NOMO-1 treated with DMSO at 0.1 percent for 48 hours (cell line): ENCODE data around the gene MPO.

Source experiments
- DNase-seq: peaks from one replicate; lab custom pipeline; 2025; ENCODE audit not compliant: unreplicated experiment; lab: John Stamatoyannopoulos, UW

MPO gene

DNA sequence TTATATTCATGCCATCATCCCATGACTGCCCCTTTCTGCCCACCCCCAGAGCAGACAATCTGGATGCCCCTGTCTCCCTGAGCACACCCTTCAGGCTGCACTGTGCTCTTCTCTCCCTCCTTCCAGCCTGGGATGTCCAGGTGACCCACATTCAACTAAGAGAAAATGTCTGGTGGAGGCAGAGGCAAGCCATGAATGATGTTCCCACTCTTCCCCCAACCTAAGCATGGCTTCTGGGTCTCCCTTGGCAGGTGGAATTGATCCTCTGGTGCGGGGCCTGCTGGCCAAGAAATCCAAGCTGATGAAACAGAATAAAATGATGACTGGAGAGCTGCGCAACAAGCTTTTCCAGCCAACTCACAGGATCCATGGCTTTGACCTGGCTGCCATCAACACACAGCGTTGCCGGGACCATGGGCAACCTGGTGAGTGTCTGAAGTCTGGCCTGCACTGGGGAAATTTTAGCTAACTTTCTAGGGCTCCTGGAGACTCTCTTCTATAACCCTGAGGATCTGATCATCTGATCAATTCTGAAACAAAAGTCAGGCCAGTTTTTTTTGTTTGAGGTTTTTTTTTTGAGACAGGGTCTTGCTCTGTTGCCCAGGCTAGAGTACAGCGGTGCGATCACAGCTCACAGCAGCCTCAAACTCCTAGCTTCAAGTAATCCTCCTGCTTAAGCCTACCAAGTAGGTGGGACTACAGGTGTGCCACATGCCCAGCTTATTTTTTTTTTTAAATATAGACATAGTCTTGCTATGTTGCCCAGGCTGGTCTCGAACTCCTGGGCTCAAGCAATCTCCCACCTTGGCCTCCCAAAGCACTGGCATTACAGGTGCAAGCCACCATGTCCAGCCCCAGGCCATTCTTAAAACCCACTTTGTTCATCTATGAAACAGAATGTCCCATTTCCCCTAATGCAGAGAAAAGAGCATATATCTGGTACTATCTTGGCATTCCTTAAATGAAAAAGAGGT lies 14.5 kb downstream of the MPO start:
- no peak for DNase-seq

DNA sequence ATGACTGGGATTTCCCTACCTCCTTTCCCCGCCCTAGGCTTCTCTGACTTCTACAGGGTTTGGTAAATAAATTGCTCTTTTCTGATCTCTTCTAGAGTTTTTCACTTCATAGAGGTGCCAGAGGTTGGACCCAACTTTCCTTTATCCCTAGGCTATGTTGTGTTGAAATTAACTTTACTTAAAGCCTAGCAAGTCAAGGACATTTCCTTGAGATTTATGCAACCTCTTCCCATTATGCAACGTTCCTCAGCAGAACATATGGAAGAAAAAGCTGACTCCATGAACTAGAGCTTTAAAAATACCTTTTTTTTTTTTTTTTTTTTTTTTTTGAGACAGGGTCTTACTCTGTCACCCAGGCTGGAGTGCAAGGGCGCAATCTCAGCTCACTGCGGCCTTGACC lies 15.5 kb downstream of the MPO start:
- no peak for DNase-seq

GRCh38 chr17:58264407-58265103 lies 16.2 kb downstream of the MPO start:
- DNase-seq: no peak

- no peak for DNase-seq
These were observed 17.0 kb downstream of the MPO start for GRCh38 chr17:58263773-58264172.

GRCh38 chr17:58262149-58262548 lies 18.6 kb downstream of the MPO start:
- no peak for DNase-seq

- DNase-seq: no peak
These were observed 25.9 kb downstream of the MPO start for GRCh38 chr17:58254803-58255202.

- DNase-seq: no peak
These were observed 27.7 kb downstream of the MPO start for GRCh38 chr17:58253082-58253481.

DNA sequence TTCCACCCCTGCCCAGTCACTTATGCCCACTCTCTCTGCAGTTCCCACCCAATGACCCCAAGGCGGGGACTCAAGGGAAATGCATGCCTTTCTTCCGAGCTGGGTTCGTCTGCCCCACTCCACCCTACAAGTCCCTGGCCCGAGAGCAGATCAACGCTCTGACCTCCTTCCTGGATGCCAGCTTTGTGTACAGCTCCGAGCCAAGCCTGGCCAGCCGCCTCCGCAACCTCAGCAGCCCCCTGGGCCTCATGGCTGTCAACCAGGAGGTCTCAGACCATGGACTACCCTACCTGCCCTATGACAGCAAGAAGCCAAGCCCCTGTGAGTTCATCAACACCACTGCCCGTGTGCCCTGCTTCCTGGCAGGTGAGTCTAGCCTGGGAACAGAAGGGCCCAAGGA lies 28.6 kb downstream of the MPO start:
- DNase-seq: no peak

- DNase-seq: no peak
These were observed 30.3 kb downstream of the MPO start for GRCh38 chr17:58250344-58251011.

GRCh38 chr17:58249270-58250133 lies 31.2 kb downstream of the MPO start:
- peak; percentile 66 for DNase-seq

DNA sequence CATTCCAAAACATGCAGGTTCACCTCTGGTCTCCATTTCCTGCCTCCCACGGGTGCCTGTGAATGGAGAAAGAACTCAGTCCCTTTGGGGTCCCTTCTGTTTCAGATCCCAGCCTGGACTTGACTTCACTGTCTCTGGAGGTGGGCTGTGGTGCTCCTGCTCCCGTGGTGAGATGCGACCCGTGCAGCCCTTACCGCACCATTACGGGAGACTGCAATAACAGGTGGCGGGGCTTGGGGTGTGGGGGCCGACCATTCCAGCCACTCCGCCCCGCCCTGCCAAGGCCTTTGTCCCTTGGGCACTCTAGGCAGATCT lies 31.8 kb downstream of the MPO start:
- no peak for DNase-seq

DNA sequence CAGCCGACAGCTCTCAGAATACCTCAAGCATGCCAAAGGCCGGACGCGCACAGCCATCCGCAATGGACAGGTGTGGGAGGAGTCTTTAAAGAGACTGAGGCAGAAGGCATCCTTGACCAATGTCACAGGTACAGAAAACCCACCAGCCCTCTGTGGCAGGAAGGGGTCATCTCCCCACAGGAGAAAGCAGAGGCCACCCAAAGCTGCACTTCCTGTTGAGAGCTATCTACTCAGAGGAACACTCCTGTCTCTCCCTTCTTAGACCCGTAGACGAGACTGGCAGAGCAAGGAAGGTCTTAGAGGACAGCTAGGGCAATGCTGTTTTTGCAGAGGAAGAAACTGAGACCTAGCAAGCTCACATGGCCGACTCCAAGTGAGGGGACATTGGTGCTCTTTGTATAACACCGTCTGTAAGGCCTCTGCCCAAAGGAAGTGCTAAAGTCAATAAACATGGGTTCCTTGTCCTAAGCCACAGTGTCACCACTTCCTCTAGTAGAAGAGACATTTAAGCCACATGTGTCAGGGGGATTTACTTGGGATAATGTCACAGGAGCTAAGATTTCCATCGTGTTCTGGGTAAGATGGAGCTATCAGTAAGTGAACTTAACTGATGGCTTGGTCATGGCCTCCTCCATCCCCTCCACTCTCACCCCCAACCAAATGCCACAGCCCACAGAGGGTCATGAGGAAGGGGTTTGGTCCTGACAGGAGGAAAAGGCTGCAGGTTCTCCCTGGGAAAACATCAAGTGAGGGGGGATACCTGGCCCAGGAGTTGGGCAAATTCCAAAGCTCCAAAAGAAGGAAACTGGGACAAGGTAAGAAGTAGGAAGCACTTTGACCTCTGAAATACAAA lies 33.0 kb downstream of the MPO start:
- DNase-seq: peak; percentile 32

DNA sequence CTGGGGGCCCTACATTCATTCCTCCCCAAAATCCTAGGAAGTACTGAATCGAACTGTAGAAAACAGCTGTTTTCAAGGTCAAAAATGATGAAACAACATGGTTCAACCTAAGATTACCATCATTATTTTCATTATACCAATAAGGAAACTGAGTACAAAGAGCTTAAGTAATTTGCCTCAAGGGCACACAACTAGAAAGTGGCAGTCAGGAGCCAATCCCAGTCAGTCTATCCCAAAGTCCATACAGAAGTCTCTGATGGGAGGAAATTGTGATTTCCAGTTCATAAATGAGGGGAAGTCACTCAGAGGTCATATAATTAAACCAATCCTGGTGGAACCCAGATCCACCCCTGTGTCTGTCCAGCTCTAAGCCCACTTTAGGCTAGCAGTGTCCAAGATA lies 34.0 kb downstream of the MPO start:
- no peak for DNase-seq

- DNase-seq: no peak
These were observed 34.5 kb downstream of the MPO start for GRCh38 chr17:58246104-58246740.

DNA sequence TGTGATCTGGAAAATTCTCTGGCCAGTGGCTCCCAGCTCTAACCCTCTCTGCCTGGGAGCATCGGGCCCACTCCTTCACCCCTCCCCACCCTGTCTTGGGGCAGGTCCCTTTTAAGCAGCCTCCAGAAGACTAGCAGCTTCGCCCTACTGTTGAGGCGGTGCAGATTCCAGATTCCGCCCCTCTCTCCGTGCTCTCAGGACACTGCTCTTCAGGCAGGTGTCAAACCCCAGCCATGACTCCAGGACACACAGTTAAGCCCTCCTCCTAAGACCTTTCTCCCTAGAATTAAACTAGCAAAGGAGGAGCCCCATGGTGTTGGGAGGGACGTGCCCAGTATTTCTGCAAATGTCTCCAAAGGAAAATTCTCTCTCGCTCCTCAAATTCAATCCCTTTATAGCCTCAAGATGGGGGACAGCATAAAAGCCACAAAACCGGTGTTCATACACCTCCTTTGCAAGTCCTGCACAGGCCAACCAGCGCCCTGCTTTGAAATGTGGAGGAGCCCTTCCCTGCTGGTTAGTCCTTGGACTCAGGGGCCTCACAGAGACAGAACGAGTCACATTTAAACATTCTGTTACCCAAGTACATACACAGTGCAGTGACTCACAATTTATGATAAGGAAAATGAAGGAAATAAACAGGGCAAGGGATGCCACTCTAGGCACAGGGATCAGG lies 35.2 kb downstream of the MPO start:
- DNase-seq: no peak

DNA sequence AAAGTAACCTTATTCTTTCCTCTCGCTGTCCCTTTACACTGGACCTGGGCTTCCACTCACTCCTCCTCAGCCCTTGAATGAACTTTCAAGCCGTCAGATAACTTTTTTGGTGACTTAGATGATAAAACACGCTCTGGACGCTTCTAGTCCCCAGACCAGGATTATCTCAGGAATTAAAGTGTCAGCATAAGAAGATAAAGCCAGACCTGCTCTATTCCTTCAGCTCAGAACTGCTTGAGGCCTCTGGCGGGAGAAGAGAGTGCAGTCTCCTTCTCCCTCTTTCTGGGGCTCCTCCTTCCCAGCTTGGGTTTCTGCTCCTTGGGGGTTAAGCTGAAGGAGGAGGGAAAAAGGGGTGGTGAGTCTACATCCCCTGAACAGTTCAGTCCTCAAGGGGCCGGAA lies 35.8 kb downstream of the MPO start:
- DNase-seq: no peak

- no peak for DNase-seq
These were observed 38.5 kb downstream of the MPO start for GRCh38 chr17:58242171-58242784.

DNA sequence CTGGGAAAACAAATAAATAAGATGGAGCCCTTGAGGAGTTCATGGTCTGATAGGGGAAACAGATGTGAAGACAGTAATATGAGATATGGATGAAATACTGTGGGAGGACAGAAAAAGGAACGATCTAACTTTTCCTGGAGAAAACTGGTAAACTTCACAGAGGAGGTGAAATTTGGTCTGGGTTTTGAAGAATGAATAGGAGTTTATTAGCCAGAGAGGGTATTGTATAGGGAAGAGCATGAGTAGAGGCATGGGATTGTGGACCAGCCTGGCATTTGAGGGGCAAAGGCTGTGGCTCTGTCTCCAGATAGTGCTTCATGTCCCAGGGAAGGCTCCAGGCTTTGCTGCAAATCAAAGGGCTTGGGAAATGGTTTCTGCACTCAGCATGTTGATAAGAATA lies 40.7 kb downstream of the MPO start:
- DNase-seq: no peak
